Memory B cell (primary cell): ENCODE results near the gene TENM4.

Experiments used
- ATAC-seq: fragments of 150-1000 bp; cut with Tn5 transposase; 2 replicates; pipeline ENCODE4 v1.10.0; 2021; ENCODE audit warnings: low read depth, mild to moderate bottlenecking, moderate library complexity
- DNase-seq, 2 donors: peaks; one replicate each; pipeline ENCODE4 v3.0.0; 2022; ENCODE audit warnings: low spot score in 2 of 2
- H3K27ac Mint-ChIP-seq: one replicate; pipeline ENCODE4 v1.8.0; 2022; ENCODE audit warnings: mild to moderate bottlenecking, moderate library complexity, mixed read lengths
- H3K27me3 Mint-ChIP-seq: one replicate; pipeline ENCODE4 v1.8.0; 2022; ENCODE audit warnings: mixed read lengths
- H3K36me3 Mint-ChIP-seq: one replicate; pipeline ENCODE4 v1.8.0; 2022; ENCODE audit warnings: mild to moderate bottlenecking, mixed read lengths
- H3K4me1 Mint-ChIP-seq: one replicate; pipeline ENCODE4 v1.8.0; 2022; ENCODE audit warnings: mixed read lengths
- H3K4me3 Mint-ChIP-seq: one replicate; pipeline ENCODE4 v1.8.0; 2022; ENCODE audit warnings: mild to moderate bottlenecking, moderate library complexity, mixed read lengths
- H3K9me3 Mint-ChIP-seq: one replicate; pipeline ENCODE4 v1.8.0; 2022; ENCODE audit warnings: mixed read lengths

TENM4 gene

GRCh38 chr11:79258576-79258975 is 182.3 kb downstream of the TENM4 start:
- H3K9me3 Mint-ChIP-seq, result peaks cover 4% of the 10 kb centered on the region
- ATAC-seq (no peak), DNase-seq (no peak)
- no peak overlapping the region for H3K4me3 Mint-ChIP-seq
- no peaks in the 10 kb centered on the region for H3K4me1 Mint-ChIP-seq
- no peaks in the 10 kb centered on the region for H3K36me3 Mint-ChIP-seq
- no peak overlapping the region for H3K27ac Mint-ChIP-seq
- H3K27me3 Mint-ChIP-seq, result peaks cover 6% of the 10 kb centered on the region

GRCh38 chr11:79255965-79256364 is 184.9 kb downstream of the TENM4 start:
- Mint-ChIP-seq H3K27ac (no peak overlapping the region), H3K36me3 (no peaks in the 10 kb centered on the region), H3K9me3 (peaks cover 4% of the 10 kb centered on the region), H3K4me1 (no peaks in the 10 kb centered on the region), H3K27me3 (peaks cover 7% of the 10 kb centered on the region), H3K4me3 (no peak overlapping the region)
- no peak for DNase-seq
- ATAC-seq, result no peak

- Mint-ChIP-seq H3K27me3 (peaks cover 1% of the 10 kb centered on the region), H3K36me3 (no peaks in the 10 kb centered on the region), H3K27ac (no peak overlapping the region), H3K4me3 (no peak overlapping the region), H3K4me1 (no peaks in the 10 kb centered on the region), H3K9me3 (no peaks in the 10 kb centered on the region)
- no peak for ATAC-seq
- DNase-seq, result no peak
Measured at GRCh38 chr11:79253280-79253679, 187.6 kb downstream of the TENM4 start.

GRCh38 chr11:79249295-79249993 is 191.4 kb downstream of the TENM4 start:
- ATAC-seq (no peak), DNase-seq (no peak)
- Mint-ChIP-seq H3K27ac (no peak overlapping the region), H3K4me3 (no peak overlapping the region), H3K9me3 (no peaks in the 10 kb centered on the region), H3K36me3 (no peaks in the 10 kb centered on the region), H3K4me1 (no peaks in the 10 kb centered on the region), H3K27me3 (peaks cover 5% of the 10 kb centered on the region)

- no peaks in the 10 kb centered on the region for H3K4me1 Mint-ChIP-seq
- no peaks in the 10 kb centered on the region for H3K36me3 Mint-ChIP-seq
- H3K27ac Mint-ChIP-seq, result no peak overlapping the region
- ATAC-seq, result no peak
- H3K9me3 Mint-ChIP-seq, result no peaks in the 10 kb centered on the region
- no peak overlapping the region for H3K4me3 Mint-ChIP-seq
- DNase-seq, result no peak
- H3K27me3 Mint-ChIP-seq, result peaks cover 12% of the 10 kb centered on the region
Measured at GRCh38 chr11:79244798-79245197, 196.0 kb downstream of the TENM4 start.

- no peak for ATAC-seq
- Mint-ChIP-seq H3K4me1 (no peaks in the 10 kb centered on the region), H3K36me3 (no peaks in the 10 kb centered on the region), H3K4me3 (no peak overlapping the region), H3K27me3 (peaks cover 12% of the 10 kb centered on the region), H3K27ac (no peak overlapping the region), H3K9me3 (no peaks in the 10 kb centered on the region)
- no peak for DNase-seq
Measured at GRCh38 chr11:79244241-79244772, 196.5 kb downstream of the TENM4 start.

GRCh38 chr11:79243422-79244210 is 197.2 kb downstream of the TENM4 start:
- Mint-ChIP-seq H3K9me3 (no peaks in the 10 kb centered on the region), H3K4me1 (no peaks in the 10 kb centered on the region), H3K27me3 (peaks cover 12% of the 10 kb centered on the region), H3K36me3 (no peaks in the 10 kb centered on the region), H3K27ac (no peak overlapping the region), H3K4me3 (no peak overlapping the region)
- ATAC-seq (no peak), DNase-seq (no peak)

- Mint-ChIP-seq H3K4me1 (no peaks in the 10 kb centered on the region), H3K27ac (no peak overlapping the region), H3K27me3 (peaks cover 12% of the 10 kb centered on the region), H3K9me3 (no peaks in the 10 kb centered on the region), H3K4me3 (no peak overlapping the region), H3K36me3 (no peaks in the 10 kb centered on the region)
- no peak for ATAC-seq
- DNase-seq, result no peak
Measured at GRCh38 chr11:79242616-79243015, 198.2 kb downstream of the TENM4 start.

- no peak overlapping the region for H3K4me3 Mint-ChIP-seq
- H3K27ac Mint-ChIP-seq, result no peak overlapping the region
- no peaks in the 10 kb centered on the region for H3K4me1 Mint-ChIP-seq
- H3K27me3 Mint-ChIP-seq, result peaks cover 12% of the 10 kb centered on the region
- DNase-seq (no peak), ATAC-seq (no peak)
- H3K9me3 Mint-ChIP-seq, result no peaks in the 10 kb centered on the region
- no peaks in the 10 kb centered on the region for H3K36me3 Mint-ChIP-seq
Measured at GRCh38 chr11:79241852-79242241, 199.0 kb downstream of the TENM4 start.

GRCh38 chr11:79241205-79241851 is 199.5 kb downstream of the TENM4 start:
- Mint-ChIP-seq H3K27me3 (peaks cover 9% of the 10 kb centered on the region), H3K9me3 (no peaks in the 10 kb centered on the region), H3K4me1 (no peaks in the 10 kb centered on the region), H3K27ac (no peak overlapping the region), H3K4me3 (no peak overlapping the region), H3K36me3 (no peaks in the 10 kb centered on the region)
- ATAC-seq (no peak), DNase-seq (no peak)

- Mint-ChIP-seq H3K27ac (no peak overlapping the region), H3K36me3 (no peaks in the 10 kb centered on the region)
- DNase-seq, result no peak
Measured at GRCh38 chr11:79237703-79238102, 203.1 kb downstream of the TENM4 start.

GRCh38 chr11:79237091-79237490 is 203.7 kb downstream of the TENM4 start:
- Mint-ChIP-seq H3K36me3 (no peaks in the 10 kb centered on the region), H3K27ac (no peak overlapping the region), H3K27me3 (peaks cover 8% of the 10 kb centered on the region), H3K4me3 (no peak overlapping the region), H3K9me3 (no peaks in the 10 kb centered on the region), H3K4me1 (no peaks in the 10 kb centered on the region)
- no peak for ATAC-seq
- DNase-seq, result no peak

More at GRCh38 chr11:79237703-79238102, 203.1 kb downstream of the TENM4 start:
- Mint-ChIP-seq H3K27me3 (peaks cover 8% of the 10 kb centered on the region), H3K9me3 (no peaks in the 10 kb centered on the region), H3K4me1 (no peaks in the 10 kb centered on the region), H3K4me3 (no peak overlapping the region)
- ATAC-seq, result no peak

GRCh38 chr11:79236541-79236971 is 204.3 kb downstream of the TENM4 start:
- DNase-seq, result no peak
- H3K27me3 Mint-ChIP-seq, result peaks cover 8% of the 10 kb centered on the region
- H3K36me3 Mint-ChIP-seq, result no peaks in the 10 kb centered on the region
- ATAC-seq, result no peak
- H3K4me1 Mint-ChIP-seq, result no peaks in the 10 kb centered on the region
- H3K9me3 Mint-ChIP-seq, result no peaks in the 10 kb centered on the region
- H3K27ac Mint-ChIP-seq, result no peak overlapping the region
- H3K4me3 Mint-ChIP-seq, result no peak overlapping the region

- no peak overlapping the region for H3K4me3 Mint-ChIP-seq
- no peak for ATAC-seq
- H3K27ac Mint-ChIP-seq, result no peak overlapping the region
- no peak for DNase-seq
- no peaks in the 10 kb centered on the region for H3K4me1 Mint-ChIP-seq
- H3K36me3 Mint-ChIP-seq, result no peaks in the 10 kb centered on the region
- H3K9me3 Mint-ChIP-seq, result no peaks in the 10 kb centered on the region
- peaks cover 4% of the 10 kb centered on the region for H3K27me3 Mint-ChIP-seq
Measured at GRCh38 chr11:79235696-79236095, 205.1 kb downstream of the TENM4 start.
